HCT116 (cell line): ENCODE results near the gene CYP1A2. TPM values are rescaled to one million over a fixed set of nuclear protein-coding genes. Genes with fewer than 3 reads are reported as not detected.
A peak's percentile ranks its signal among the peaks of the same experiment; 100 is the strongest.

Experiments used
- ATAC-seq: fragments of 200-7000 bp; cut with Tn5 transposase; 2 replicates; pipeline ENCODE4 v1.9.1; 2020; ENCODE audit warnings: mild to moderate bottlenecking, moderate library complexity
- BruUV-seq: library from RNA; stranded (reverse); fragments of 400-500 nt; replicated peaks from 2 replicates; lab custom pipeline; 2021; lab: Mats Ljungman, UMichigan
- CTCF ChIA-PET: fragments of 300-600 bp; sonication (Branson Sonifier 250); formaldehyde crosslinking; loops from one replicate; lab custom pipeline; 2021; ENCODE audit warnings: antibody characterized with exemption; lab: Charles Lee
- POLR2A ChIA-PET: fragments of 300-600, 350-600 bp; sonication (Branson Sonifier 250); formaldehyde crosslinking; loops from one replicate; lab custom pipeline; 2021; ENCODE audit warnings: antibody characterized with exemption; lab: Charles Lee
- RAD21 ChIA-PET, 2 experiments: fragments of 300-600 bp; sonication (Branson Sonifier 250); formaldehyde crosslinking; loops; one replicate each; lab custom pipeline; 2023; ENCODE audit warnings: low total read pairs in 2 of 2; ENCODE audit not compliant: uncharacterized antibody in 2 of 2, unreplicated experiment in 2 of 2, low non-redundant PET in 1 of 2; lab: Charles Lee
- DNase-seq: peaks from one replicate; pipeline ENCODE4 v3.0.0-alpha.2; 2010; ENCODE audit warnings: low read depth, low spot score
- H2AFZ ChIP-seq: fragments of 200-600 bp; shearing (Covaris generic), sonication (generic); 2 replicates; pipeline ENCODE4 v1.6.1; 2017; ENCODE audit warnings: low read depth, mixed run types, mixed read lengths, antibody characterized with exemption, low read length; ENCODE audit not compliant: poor library complexity, severe bottlenecking
- H3K27ac ChIP-seq: 2 replicates; pipeline ENCODE4 v1.5.1; 2012; ENCODE audit warnings: low read depth, low read length
- H3K27me3 ChIP-seq: fragments of 200-600 bp; sonication (generic); 2 replicates; pipeline ENCODE4 v1.6.1; 2016; ENCODE audit warnings: mixed run types, low read length, mixed read lengths; ENCODE audit not compliant: insufficient read depth
- H3K36me3 ChIP-seq, 2 experiments: fragments of 200-500 bp in 1 of 2; fragments of 200-600 bp in 1 of 2; sonication (Bioruptor generic) in 1 of 2; sonication (generic) in 1 of 2; 2 replicates each; pipeline versions ENCODE4 v1.5.1 to v1.6.1; 2014 to 2016; ENCODE audit warnings: low read length in 2 of 2, inconsistent platforms in 1 of 2, mixed read lengths in 1 of 2, mixed run types in 1 of 2; ENCODE audit not compliant: insufficient read depth in 2 of 2, control insufficient read depth in 1 of 2
- H3K4me1 ChIP-seq, 2 experiments: fragments of 200-600 bp in 1 of 2; sonication (generic) in 1 of 2; 2 replicates each; pipeline versions ENCODE4 v1.5.1 to v1.6.1; 2012 to 2017; ENCODE audit warnings: low read length in 2 of 2, inconsistent platforms in 1 of 2, mild to moderate bottlenecking in 1 of 2, mixed read lengths in 1 of 2, mixed run types in 1 of 2, moderate library complexity in 1 of 2; ENCODE audit not compliant: insufficient read depth in 2 of 2, control insufficient read depth in 1 of 2
- H3K4me2 ChIP-seq: fragments of 200-600 bp; sonication (generic); 2 replicates; pipeline ENCODE4 v1.6.1; 2017; ENCODE audit warnings: mixed run types, low read length, mixed read lengths
- H3K4me3 ChIP-seq, 2 experiments: fragments of 200-600 bp in 1 of 2; sonication (generic) in 1 of 2; replicated peaks in 1 of 2; 2 replicates each; pipeline ENCODE4 v1.5.1; 2011 to 2016; ENCODE audit warnings: low read length in 2 of 2, control low read depth in 1 of 2, low read depth in 1 of 2, mild to moderate bottlenecking in 1 of 2, mixed read lengths in 1 of 2, mixed run types in 1 of 2
- H3K79me2 ChIP-seq: fragments of 200-600 bp; sonication (generic); 2 replicates; pipeline ENCODE4 v1.6.1; 2017; ENCODE audit warnings: mild to moderate bottlenecking, mixed run types, low read length, moderate library complexity, mixed read lengths; ENCODE audit not compliant: insufficient read depth
- H3K9ac ChIP-seq: fragments of 200-600 bp; sonication (generic); 2 replicates; pipeline ENCODE4 v1.6.1; 2016; ENCODE audit warnings: low read length, mixed read lengths
- H3K9me2 ChIP-seq: fragments of 200-600 bp; sonication (generic), shearing (Covaris generic); 2 replicates; pipeline ENCODE4 v1.6.1; 2017; ENCODE audit warnings: mixed run types, mild to moderate bottlenecking, moderate library complexity; ENCODE audit not compliant: insufficient read depth
- H3K9me3 ChIP-seq, 2 experiments: fragments of 200-500 bp in 1 of 2; fragments of 200-600 bp in 1 of 2; sonication (Bioruptor generic) in 1 of 2; sonication (generic) in 1 of 2; 2 replicates each; pipeline ENCODE4 v1.6.1; 2014 to 2017; ENCODE audit warnings: low read length in 2 of 2, mixed read lengths in 2 of 2, inconsistent platforms in 1 of 2, low read depth in 1 of 2, mild to moderate bottlenecking in 1 of 2, mixed run types in 1 of 2, moderate library complexity in 1 of 2; ENCODE audit not compliant: control insufficient read depth in 1 of 2, insufficient read depth in 1 of 2
- H4K20me1 ChIP-seq: fragments of 200-600 bp; sonication (generic), shearing (Covaris generic); 2 replicates; pipeline ENCODE4 v1.6.1; 2017; ENCODE audit warnings: mixed run types, mild to moderate bottlenecking, moderate library complexity; ENCODE audit not compliant: insufficient read depth
- ATF3 ChIP-seq: IDR thresholded peaks from 2 replicates; pipeline ENCODE4 v1.6.1; 2012
- CBX3 ChIP-seq: IDR thresholded peaks from 2 replicates; pipeline ENCODE4 v1.6.1; 2012; ENCODE audit warnings: low read depth
- CEBPB ChIP-seq: IDR thresholded peaks from 2 replicates; pipeline ENCODE4 v1.6.1; 2012; ENCODE audit warnings: low read depth
- EGR1 ChIP-seq: IDR thresholded peaks from 2 replicates; pipeline ENCODE4 v1.6.1; 2012; ENCODE audit warnings: low read depth
- ELF1 ChIP-seq: IDR thresholded peaks from 2 replicates; pipeline ENCODE4 v1.6.1; 2012; ENCODE audit warnings: low read depth, borderline replicate concordance
- EZH2phosphoT487 ChIP-seq: fragments of 200-600 bp; IDR thresholded peaks from 2 replicates; pipeline ENCODE4 v1.6.1; 2018; ENCODE audit warnings: antibody characterized with exemption, borderline replicate concordance
- FOSL1 ChIP-seq: IDR thresholded peaks from 2 replicates; pipeline ENCODE4 v1.6.1; 2012; ENCODE audit warnings: low read depth
- JUND ChIP-seq: IDR thresholded peaks from 2 replicates; pipeline ENCODE4 v1.6.1; 2012
- MAX ChIP-seq: IDR thresholded peaks from 2 replicates; pipeline ENCODE4 v1.6.1; 2012
- POLR2A ChIP-seq: IDR thresholded peaks from 2 replicates; pipeline ENCODE4 v1.7.0; 2011; ENCODE audit warnings: borderline replicate concordance; ENCODE audit not compliant: insufficient read depth, insufficient read length; ENCODE audit errors: extremely low read depth
- RAD21 ChIP-seq: IDR thresholded peaks from 2 replicates; pipeline ENCODE4 v1.6.1; 2012; ENCODE audit warnings: low read depth, mild to moderate bottlenecking
- REST ChIP-seq: IDR thresholded peaks from 2 replicates; pipeline ENCODE4 v1.6.1; 2012; ENCODE audit warnings: low read depth
- SIN3A ChIP-seq: IDR thresholded peaks from 2 replicates; pipeline ENCODE4 v1.6.1; 2012; ENCODE audit warnings: low read depth
- SP1 ChIP-seq: IDR thresholded peaks from 2 replicates; pipeline ENCODE4 v1.6.1; 2012; ENCODE audit warnings: low read depth
- SRF ChIP-seq: IDR thresholded peaks from 2 replicates; pipeline ENCODE4 v1.6.1; 2012; ENCODE audit warnings: low read depth
- TCF7L2 ChIP-seq: IDR thresholded peaks from 2 replicates; pipeline ENCODE4 v1.7.0; 2011; ENCODE audit warnings: borderline replicate concordance, inconsistent platforms; ENCODE audit not compliant: insufficient read depth, insufficient read length; ENCODE audit errors: extremely low read depth
- YY1 ChIP-seq: IDR thresholded peaks from 2 replicates; pipeline ENCODE4 v1.6.1; 2011; ENCODE audit warnings: low read length, low read depth, moderate library complexity, mild to moderate bottlenecking; ENCODE audit not compliant: insufficient replicate concordance; ENCODE audit errors: extremely low read depth
- ZBTB33 ChIP-seq: IDR thresholded peaks from 2 replicates; pipeline ENCODE4 v1.6.1; 2011; ENCODE audit warnings: mild to moderate bottlenecking, low read length, moderate library complexity; ENCODE audit not compliant: insufficient replicate concordance; ENCODE audit errors: extremely low read depth
- ZFX ChIP-seq: fragments of 450-650 bp; IDR thresholded peaks from 2 replicates; pipeline ENCODE4 v1.6.1; 2017
- intact Hi-C: fragments of 100-400 bp; cut with micrococcal nuclease; formaldehyde crosslinking; loops from 2 replicates; pipeline ENCODE4 v1.10.0; 2022
- total RNA-seq: library from RNA; stranded (reverse); gene quantifications from one replicate; pipeline ENCODE4 v1.2.1, GENCODE V29; 2021; ENCODE audit not compliant: unreplicated experiment

Gene CYP1A2
- total RNA-seq, 1 experiment from 2014 or later: not detected

- no peaks in the 10 kb centered on the region for H3K27me3 ChIP-seq
- intact Hi-C loops: loop anchor here (10.0 kb wide), 1 partner anchor 415 kb away; the partner anchor contains the start of gene C15orf39
- CTCF ChIA-PET: interaction anchor here (1.0 kb wide), 1 partner anchor 19 kb away, joined by 3 read pairs; no protein-coding TSS in a partner anchor
- H3K4me1 ChIP-seq: peaks cover 11 to 30% of the 10 kb centered on the region in 2 experiments
- ATAC-seq: no peak
- H3K36me3 ChIP-seq: peaks cover 0 to 1% of the 10 kb centered on the region in 2 experiments; a peak in 3 of 4 replicates
- TF ChIP-seq ZBTB33 (no peak), SRF (no peak), CEBPB (no peak), ELF1 (no peak), SP1 (no peak), CBX3 (no peak), JUND (no peak), RAD21 (no peak), TCF7L2 (no peak), SIN3A (no peak), ZFX (no peak), MAX (no peak), EZH2phosphoT487 (no peak), FOSL1 (no peak), YY1 (no peak), REST (no peak), ATF3 (no peak), POLR2A (no peak), EGR1 (no peak)
- no peak overlapping the region for H3K4me2 ChIP-seq
- H4K20me1 ChIP-seq: peaks cover 12% of the 10 kb centered on the region; the same call in 1 of the 2 replicates
- RAD21 ChIA-PET: no interaction called here
- no peak overlapping the region for H3K4me3 ChIP-seq
- H3K9me3 ChIP-seq: no peaks in the 10 kb centered on the region
- H2AFZ ChIP-seq: no peak overlapping the region
- BruUV-seq: no TSS peak
- H3K27ac ChIP-seq: 0 out of 2 replicates have a peak overlapping the region, but pooled peaks have one; percentile 21
- no peak for DNase-seq
- H3K79me2 ChIP-seq: peaks cover 88% of the 10 kb centered on the region
- POLR2A ChIA-PET: no interaction called here
- H3K9me2 ChIP-seq: no peaks in the 10 kb centered on the region
- no peak overlapping the region for H3K9ac ChIP-seq
These were observed 41.1 kb downstream of the CYP1A2 start for GRCh38 chr15:74789741-74790079.
